Measurements from ENCODE around the gene FOXC2. TPM values are rescaled to one million over a fixed set of nuclear protein-coding genes. Genes with fewer than 3 reads are reported as not detected.

FOXC2 gene
- polyA plus RNA-seq, 1 donor (not counting 4 experiments of a cell fraction or from before 2014, with no cell fraction given): not detected

GRCh38 chr16:86567701-86568581 lies 1.3 kb downstream of the FOXC2 start:
- H3K4me3 ChIP-seq (ENCODE audit: control insufficient read depth in 2 of 3, extremely low read depth in 1 of 3, insufficient read depth in 2 of 3, low read depth in 1 of 3, low read length in 3 of 3): no peak overlapping the region
- no peak for FAIRE-seq
- H3K4me2 ChIP-seq (ENCODE audit: control insufficient read depth, extremely low read depth, insufficient read depth, low read depth, low read length): no peak overlapping the region
- H3K27me3 ChIP-seq (ENCODE audit: control insufficient read depth, extremely low read depth, insufficient read depth, low read length): peaks cover 92% of the 10 kb centered on the region
- H2AFZ ChIP-seq (ENCODE audit: control insufficient read depth, low read length): no peak overlapping the region
- peak; percentile 78 for TF ChIP-seq EZH2 (IDR thresholded peaks at IDR 0.05; ENCODE audit: low read length)
- peak in 1 of 3 experiments; percentile 20 for TF ChIP-seq CTCF (optimal IDR thresholded peaks at IDR 0.05 in 1 of 3, IDR thresholded peaks at IDR 0.05 in 1 of 3, conservative IDR thresholded peaks at IDR 0.05 in 1 of 3; ENCODE audit: extremely low read depth in 1 of 3, insufficient read depth in 2 of 3, low read length in 3 of 3)
- no peaks in the 10 kb centered on the region for H3K79me2 ChIP-seq (ENCODE audit: control insufficient read depth, insufficient read depth, low read length)
- no peaks in the 10 kb centered on the region for H4K20me1 ChIP-seq (ENCODE audit: control insufficient read depth, extremely low read depth, insufficient read depth, low read length)
- no peak for DNase-seq (ENCODE audit: low read depth, low spot score)
- no peaks in the 10 kb centered on the region for H3K36me3 ChIP-seq (ENCODE audit: control insufficient read depth in 2 of 2, extremely low read depth in 1 of 2, insufficient read depth in 2 of 2, low read length in 2 of 2)
- H3K9me1 ChIP-seq (ENCODE audit: control insufficient read depth, extremely low read depth, insufficient read depth, low read length): no peaks in the 10 kb centered on the region
- no peaks in the 10 kb centered on the region for H3K9me3 ChIP-seq (ENCODE audit: control insufficient read depth, low read depth, low read length)
- peaks cover 13% of the 10 kb centered on the region for H3K4me1 ChIP-seq (ENCODE audit: control insufficient read depth, extremely low read depth, insufficient read depth, low read length)
- no peak overlapping the region for H3K27ac ChIP-seq (ENCODE audit: control insufficient read depth, insufficient read depth, low read length)
- dilution Hi-C loops (cut with MboI; ENCODE audit: extremely low pct_ligation_motif_present, low sequenced_read_pairs): loop anchor here (25.0 kb wide), 1 partner anchor 694 kb away; no protein-coding TSS in a partner anchor
- H3K9ac ChIP-seq (ENCODE audit: control insufficient read depth, extremely low read depth, insufficient read depth, low read length): no peak overlapping the region

- H4K20me1 ChIP-seq (ENCODE audit: control insufficient read depth, extremely low read depth, insufficient read depth, low read length): no peaks in the 10 kb centered on the region
- FAIRE-seq (no peak), DNase-seq (ENCODE audit: low read depth, low spot score) (no peak)
- no peak overlapping the region for H3K9ac ChIP-seq (ENCODE audit: control insufficient read depth, extremely low read depth, insufficient read depth, low read length)
- H3K79me2 ChIP-seq (ENCODE audit: control insufficient read depth, insufficient read depth, low read length): no peaks in the 10 kb centered on the region
- peaks cover 7% of the 10 kb centered on the region for H3K4me1 ChIP-seq (ENCODE audit: control insufficient read depth, extremely low read depth, insufficient read depth, low read length)
- no peak overlapping the region for H3K4me2 ChIP-seq (ENCODE audit: control insufficient read depth, extremely low read depth, insufficient read depth, low read depth, low read length)
- no peaks in the 10 kb centered on the region for H3K36me3 ChIP-seq (ENCODE audit: control insufficient read depth in 2 of 2, extremely low read depth in 1 of 2, insufficient read depth in 2 of 2, low read length in 2 of 2)
- H3K4me3 ChIP-seq (ENCODE audit: control insufficient read depth in 2 of 3, extremely low read depth in 1 of 3, insufficient read depth in 2 of 3, low read depth in 1 of 3, low read length in 3 of 3): no peak overlapping the region
- dilution Hi-C loops (cut with MboI; ENCODE audit: extremely low pct_ligation_motif_present, low sequenced_read_pairs): loop anchor here (25.0 kb wide), 1 partner anchor 693 kb away; no protein-coding TSS in a partner anchor
- peaks cover 94% of the 10 kb centered on the region for H3K27me3 ChIP-seq (ENCODE audit: control insufficient read depth, extremely low read depth, insufficient read depth, low read length)
- H3K9me3 ChIP-seq (ENCODE audit: control insufficient read depth, low read depth, low read length): no peaks in the 10 kb centered on the region
- no peaks in the 10 kb centered on the region for H3K9me1 ChIP-seq (ENCODE audit: control insufficient read depth, extremely low read depth, insufficient read depth, low read length)
- TF ChIP-seq EZH2 (IDR thresholded peaks at IDR 0.05; ENCODE audit: low read length) (peak; percentile 94), CTCF (optimal IDR thresholded peaks at IDR 0.05 in 1 of 3, IDR thresholded peaks at IDR 0.05 in 1 of 3, conservative IDR thresholded peaks at IDR 0.05 in 1 of 3; ENCODE audit: extremely low read depth in 1 of 3, insufficient read depth in 2 of 3, low read length in 3 of 3) (no peak)
- no peak overlapping the region for H3K27ac ChIP-seq (ENCODE audit: control insufficient read depth, insufficient read depth, low read length)
- H2AFZ ChIP-seq (ENCODE audit: control insufficient read depth, low read length): no peak overlapping the region
Observed at GRCh38 chr16:86568677-86569623, 2.3 kb downstream of the FOXC2 start.
